NCI-H2227 (cell line): Measurements from ENCODE around the gene GCAT.

ENCODE experiments used
- DNase-seq: peaks from one replicate; lab custom pipeline; 2025; ENCODE audit not compliant: unreplicated experiment; lab: John Stamatoyannopoulos, UW

GCAT gene

DNA sequence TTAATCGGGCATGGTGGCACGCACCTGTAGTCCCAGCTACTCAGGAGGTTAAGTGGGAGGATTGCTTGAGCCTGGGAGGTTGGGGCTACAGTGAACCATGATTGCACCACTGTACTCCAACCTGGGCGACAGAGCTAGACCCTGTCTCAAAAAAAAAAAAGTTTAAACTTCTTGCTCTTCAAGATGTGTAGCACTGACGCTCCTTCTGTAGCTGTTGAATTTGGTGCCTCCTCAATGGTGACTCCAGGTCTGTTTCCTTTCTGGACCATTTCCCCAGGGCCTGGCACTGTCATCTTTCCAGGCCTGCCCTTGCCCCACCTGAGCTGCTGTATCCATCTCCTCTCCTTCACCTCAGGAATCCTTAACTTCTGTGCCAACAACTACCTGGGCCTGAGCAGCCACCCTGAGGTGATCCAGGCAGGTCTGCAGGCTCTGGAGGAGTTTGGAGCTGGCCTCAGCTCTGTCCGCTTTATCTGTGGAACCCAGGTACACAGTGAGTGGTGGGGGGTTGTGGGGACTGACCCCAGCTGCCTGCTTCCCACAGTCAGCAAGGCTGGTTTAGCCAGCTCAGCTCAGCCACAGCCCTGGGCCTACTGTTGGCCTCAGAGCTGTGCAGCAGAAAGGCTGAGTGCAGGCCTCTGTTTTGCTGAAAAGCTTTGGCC, 2.1 kb downstream of the GCAT start:
- DNase-seq: no peak

DNA sequence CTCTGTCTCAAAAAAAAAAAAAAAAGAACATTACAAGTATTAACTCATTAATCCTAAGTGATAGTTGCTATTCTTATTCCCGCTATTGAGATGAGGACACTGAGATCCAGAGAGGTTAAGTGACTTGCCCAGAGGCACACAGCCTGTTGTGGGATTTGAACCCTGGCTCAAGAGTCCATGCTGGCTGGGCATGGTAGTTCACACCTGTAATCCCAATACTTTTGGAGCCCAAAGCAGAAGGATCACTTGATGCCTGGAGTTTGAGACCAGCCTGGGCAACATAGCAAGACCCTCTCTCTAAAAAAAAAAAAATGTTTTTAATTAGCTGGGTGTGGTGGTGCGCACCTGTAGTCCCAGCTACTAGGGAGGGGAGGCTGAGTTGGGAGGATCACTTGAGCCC, 4.1 kb downstream of the GCAT start:
- DNase-seq: no peak

DNA sequence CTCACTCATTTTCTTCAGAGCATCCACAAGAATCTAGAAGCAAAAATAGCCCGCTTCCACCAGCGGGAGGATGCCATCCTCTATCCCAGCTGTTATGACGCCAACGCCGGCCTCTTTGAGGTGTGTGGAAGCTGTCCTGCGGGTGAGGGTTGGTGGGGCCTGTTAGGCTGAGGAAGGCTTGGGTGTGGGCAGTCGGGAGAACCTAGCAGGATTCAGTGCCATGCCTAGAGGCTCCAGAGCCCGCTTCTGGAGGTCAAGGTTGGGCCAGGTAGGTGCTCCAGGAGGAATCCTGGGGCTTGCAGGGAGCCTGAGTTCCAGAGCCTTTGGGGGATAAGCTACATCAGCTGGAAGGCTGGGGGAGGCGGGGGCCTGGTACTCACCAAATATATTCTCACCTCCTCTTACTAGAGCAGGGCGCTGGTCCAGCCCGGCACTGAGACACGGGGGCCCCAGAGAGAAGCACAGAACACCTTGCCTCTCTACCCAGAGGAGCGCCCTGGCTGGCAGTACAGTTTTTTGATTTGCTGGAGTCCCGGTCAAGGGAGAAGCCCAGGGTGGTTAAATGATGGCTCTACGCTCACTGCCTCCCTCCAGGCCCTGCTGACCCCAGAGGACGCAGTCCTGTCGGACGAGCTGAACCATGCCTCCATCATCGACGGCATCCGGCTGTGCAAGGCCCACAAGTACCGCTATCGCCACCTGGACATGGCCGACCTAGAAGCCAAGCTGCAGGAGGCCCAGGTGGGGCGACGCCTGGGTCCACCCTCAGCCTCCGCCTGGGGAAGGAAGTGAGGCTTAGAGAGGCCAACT, 5.3 kb downstream of the GCAT start:
- no peak for DNase-seq

DNA sequence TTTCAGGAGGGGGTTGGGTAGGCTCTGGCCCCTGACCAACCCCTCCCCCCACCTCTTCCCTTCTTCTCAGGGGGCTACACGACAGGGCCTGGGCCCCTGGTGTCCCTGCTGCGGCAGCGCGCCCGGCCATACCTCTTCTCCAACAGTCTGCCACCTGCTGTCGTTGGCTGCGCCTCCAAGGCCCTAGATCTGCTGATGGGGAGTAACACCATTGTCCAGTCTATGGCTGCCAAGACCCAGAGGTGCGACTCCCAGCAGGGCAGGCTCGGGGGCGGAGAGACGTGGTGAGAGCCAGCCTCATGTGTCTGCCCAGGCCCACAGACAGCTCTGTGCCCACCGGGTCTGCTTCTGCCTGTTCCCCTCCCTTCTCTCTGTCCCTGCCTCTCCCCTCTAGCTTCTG, 7.9 kb downstream of the GCAT start:
- DNase-seq: no peak

DNA sequence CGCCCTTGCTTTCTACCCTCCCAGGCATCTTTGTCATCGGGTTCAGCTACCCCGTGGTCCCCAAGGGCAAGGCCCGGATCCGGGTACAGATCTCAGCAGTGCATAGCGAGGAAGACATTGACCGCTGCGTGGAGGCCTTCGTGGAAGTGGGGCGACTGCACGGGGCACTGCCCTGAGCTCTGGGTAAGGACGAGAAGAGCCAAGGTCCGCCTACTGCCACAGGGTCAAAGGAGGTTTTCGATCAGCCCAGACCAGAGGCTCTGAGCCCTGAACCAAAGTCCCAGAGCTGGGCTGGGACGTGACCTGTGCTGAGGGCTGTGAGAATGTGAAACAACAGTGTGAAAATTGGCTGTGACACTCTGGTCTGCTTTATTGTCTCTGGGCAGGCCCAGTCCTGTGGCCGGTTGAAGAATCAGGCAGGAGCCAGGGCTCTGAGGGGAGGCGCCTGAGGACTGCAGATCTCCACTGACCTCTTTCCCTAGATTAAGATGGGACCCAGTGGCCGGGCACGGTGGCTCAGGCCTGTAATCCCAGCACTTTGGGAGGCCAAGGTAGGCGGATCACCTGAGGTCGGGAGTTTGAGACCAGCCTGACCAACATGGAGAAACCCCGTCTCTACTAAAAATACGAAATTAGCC, 8.9 kb downstream of the GCAT start:
- no peak for DNase-seq

DNA sequence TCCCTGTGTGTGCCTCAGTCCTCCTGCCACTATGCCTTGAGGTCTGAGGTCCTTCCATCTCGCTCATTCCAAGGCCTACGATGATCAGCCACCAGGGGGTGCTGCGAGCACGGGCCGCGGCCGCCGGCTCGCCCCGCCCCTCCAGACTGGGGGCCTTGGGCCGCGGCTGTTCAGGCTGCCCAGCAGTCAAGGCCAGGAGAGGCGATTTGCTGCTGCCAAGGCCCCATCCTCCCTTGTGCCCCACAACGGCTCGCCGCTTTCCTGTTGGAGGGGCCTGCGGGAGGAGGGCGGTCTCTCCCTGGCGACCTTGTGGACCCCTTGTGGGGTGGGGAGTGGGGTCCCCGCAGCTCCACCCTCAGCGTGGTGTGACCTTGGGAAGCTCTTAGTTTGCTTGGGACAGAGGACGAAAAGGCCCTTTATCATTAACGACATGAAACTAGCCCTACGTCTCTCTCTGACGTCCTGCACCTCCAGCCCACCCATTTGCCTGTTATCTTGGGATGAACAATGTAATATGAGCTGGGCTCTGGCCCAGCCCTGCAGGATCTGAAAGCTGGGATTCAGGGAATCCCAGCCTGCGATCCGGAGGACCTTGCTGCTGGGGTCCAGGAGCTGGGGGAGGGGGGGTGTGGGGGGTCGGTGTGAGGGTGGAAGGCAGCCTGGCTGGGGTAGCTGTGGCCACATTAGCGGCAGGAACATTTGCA, 10.1 kb downstream of the GCAT start:
- peak; percentile 80 for DNase-seq

DNA sequence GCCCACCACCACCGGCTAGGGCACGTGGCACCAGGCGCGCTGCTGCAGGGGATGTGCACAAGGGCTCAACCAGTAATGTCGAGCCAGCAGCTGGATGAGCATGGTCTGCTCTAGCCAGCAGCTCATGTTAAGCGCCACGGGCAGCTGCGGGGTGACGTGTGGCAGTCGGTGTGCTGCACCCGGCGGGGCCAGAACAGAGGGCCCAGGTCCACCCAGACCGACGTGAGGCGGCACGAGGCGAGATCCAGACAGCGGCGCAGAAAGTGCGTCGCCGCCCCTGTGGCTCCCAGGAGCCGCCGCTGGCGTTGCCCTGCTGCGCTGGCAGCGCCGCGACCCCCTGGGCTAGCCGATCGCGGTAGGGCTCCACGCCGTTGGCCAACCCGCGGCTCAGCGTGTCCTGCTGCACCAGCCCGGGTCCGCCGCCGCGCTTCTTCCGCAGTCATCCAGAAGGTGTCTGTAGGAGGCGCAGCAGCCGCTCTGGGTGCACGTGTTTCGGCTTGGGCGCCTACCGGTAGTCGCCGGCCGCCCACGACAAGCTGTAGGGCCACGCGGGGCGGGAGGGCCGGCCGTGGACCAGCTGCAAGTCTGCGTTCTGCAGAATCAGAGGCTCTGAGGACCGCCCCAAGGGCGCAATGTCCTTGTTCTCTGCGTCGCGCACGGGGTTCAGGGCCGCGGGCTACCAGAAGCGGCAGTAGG, 10.8 kb downstream of the GCAT start:
- no peak for DNase-seq

DNA sequence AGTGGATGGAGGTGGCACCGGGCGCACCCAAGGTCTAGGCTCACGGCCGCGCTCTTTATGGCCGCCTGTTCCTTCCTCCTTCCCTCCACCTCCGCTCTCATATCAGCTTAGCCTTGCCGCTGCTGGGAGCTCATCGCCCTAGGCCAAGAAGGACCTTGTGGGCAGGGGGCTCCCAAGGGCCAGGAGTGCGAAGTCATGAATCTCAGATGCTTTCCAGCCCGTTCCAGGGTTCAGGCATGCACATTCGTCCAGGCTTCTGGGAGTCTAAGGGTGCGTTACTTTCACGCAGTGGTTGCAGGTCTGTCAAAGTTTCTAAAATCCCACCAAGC, 11.3 kb downstream of the GCAT start:
- DNase-seq: no peak

DNA sequence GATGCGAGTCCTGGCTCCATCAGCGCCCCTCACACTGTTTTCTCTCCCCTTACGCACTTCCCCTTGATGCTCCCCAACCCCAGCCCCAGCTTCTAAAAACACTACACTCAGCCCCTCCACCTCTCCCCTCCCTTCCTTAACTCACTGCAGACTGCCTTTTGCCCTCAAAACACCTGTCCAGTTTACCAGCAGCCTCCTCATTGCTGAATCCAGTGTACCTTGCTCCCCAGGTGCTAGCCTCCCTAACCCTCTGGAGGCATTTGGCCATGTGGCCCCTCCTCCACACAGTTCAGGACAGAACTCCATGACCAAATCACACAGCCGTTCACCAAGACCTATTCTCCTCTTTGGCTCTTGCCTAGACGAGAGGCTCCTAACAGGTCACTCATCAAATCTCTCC, 12.6 kb downstream of the GCAT start:
- DNase-seq: no peak

DNA sequence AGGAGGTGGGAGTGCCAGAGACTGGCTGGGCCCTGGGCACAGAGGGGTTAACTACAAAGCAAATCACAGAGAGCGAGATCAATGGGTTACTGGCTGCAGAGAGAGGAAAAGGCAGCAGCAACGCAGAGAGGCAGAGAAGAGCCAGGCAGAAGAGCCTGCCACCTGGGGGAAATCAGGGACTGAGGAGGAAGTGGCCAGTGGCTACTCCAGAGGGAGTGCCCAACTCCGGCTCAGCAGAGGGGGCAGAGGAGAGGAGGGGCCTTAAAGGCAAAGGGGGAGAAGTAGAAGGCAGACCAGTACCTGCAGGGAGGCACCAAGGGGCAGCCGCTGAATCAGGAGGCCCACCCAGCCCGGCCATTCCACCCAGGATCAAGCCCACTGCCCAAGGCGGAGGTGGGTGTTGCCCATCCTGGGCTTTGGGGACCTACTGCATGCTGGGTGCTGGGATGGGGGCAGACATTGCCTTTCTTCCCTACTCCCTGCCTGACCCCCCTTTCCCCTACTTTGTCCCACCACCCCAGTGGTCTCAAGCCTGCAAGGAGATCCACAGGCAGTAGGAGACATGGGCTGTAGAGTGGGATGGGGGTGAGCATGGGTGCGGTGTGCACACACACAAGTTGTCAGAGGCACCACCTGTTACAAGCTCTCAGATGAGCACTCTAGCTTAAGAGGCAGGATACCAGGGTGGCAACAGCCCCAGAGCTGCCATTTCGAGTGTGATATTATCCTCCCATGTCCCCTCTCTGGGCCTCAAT, 14.5 kb downstream of the GCAT start:
- peak; percentile 10 for DNase-seq

DNA sequence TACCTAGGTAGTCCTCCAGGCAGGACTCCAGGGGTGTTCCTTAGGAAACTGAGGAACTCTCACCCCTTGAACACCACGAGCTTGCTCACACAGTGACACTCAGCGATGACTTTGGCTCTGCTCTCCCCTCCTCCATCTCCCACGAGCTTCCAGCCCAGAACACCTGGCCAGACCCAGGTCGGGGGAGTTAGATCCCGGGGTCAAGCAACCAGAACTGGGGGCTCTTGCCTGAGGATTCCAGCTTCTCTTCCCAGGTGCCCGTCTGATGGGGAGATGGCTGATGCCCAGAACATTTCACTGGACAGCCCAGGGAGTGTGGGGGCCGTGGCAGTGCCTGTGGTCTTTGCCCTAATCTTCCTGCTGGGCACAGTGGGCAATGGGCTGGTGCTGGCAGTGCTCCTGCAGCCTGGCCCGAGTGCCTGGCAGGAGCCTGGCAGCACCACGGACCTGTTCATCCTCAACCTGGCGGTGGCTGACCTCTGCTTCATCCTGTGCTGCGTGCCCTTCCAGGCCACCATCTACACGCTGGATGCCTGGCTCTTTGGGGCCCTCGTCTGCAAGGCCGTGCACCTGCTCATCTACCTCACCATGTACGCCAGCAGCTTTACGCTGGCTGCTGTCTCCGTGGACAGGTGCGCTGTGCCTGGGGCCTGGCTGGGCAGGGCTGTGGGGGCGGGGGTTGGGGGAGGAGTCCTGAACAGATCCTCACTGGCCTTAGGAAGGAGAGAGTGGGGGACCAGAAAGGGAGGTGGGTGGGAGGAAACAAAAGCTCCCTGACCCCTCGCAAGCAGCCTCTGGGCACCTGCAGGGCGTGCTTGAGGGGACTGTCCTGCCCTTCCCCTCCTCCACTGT, 15.6 kb downstream of the GCAT start, which contains the start of gene GALR3:
Gene GALR3, plus strand, starts transcription at position 249 of the 852 bp plus-strand sequence. Its CDS starts 25 bp downstream, at position 274.
- DNase-seq: no peak

DNA sequence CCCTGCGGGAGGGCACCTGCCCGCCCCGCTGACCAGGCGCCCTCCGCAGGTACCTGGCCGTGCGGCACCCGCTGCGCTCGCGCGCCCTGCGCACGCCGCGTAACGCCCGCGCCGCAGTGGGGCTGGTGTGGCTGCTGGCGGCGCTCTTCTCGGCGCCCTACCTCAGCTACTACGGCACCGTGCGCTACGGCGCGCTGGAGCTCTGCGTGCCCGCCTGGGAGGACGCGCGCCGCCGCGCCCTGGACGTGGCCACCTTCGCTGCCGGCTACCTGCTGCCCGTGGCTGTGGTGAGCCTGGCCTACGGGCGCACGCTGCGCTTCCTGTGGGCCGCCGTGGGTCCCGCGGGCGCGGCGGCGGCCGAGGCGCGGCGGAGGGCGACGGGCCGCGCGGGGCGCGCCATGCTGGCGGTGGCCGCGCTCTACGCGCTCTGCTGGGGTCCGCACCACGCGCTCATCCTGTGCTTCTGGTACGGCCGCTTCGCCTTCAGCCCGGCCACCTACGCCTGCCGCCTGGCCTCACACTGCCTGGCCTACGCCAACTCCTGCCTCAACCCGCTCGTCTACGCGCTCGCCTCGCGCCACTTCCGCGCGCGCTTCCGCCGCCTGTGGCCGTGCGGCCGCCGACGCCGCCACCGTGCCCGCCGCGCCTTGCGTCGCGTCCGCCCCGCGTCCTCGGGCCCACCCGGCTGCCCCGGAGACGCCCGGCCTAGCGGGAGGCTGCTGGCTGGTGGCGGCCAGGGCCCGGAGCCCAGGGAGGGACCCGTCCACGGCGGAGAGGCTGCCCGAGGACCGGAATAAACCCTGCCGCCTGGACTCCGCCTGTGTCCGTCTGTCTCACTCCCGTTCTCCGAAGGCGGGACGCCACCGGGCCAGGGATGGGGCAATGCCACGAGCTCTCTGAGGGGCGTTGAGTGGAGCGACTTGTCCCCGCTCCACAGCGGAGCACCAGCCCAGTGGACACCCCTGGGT, 17.2 kb downstream of the GCAT start:
- no peak for DNase-seq

DNA sequence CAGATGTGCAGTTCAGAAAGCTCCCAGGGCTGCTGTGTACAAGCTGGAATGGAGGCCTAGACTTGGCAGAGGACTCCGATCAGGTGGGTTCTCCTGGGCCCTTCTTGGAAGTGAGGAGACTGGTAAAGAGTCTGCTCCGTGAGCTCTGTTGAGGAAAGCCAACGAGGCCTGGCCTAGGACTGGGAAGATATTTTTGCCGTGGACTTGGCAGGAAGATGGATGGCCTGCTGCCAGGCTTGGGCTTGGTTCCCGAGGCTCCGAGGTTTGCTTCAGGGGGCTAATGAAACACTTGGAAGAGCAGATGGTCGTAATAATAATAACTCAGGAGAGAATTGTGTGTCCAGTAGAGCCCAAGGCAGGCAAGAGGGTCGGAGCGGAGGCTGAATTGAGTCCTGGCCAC, 19.3 kb downstream of the GCAT start:
- DNase-seq: no peak

DNA sequence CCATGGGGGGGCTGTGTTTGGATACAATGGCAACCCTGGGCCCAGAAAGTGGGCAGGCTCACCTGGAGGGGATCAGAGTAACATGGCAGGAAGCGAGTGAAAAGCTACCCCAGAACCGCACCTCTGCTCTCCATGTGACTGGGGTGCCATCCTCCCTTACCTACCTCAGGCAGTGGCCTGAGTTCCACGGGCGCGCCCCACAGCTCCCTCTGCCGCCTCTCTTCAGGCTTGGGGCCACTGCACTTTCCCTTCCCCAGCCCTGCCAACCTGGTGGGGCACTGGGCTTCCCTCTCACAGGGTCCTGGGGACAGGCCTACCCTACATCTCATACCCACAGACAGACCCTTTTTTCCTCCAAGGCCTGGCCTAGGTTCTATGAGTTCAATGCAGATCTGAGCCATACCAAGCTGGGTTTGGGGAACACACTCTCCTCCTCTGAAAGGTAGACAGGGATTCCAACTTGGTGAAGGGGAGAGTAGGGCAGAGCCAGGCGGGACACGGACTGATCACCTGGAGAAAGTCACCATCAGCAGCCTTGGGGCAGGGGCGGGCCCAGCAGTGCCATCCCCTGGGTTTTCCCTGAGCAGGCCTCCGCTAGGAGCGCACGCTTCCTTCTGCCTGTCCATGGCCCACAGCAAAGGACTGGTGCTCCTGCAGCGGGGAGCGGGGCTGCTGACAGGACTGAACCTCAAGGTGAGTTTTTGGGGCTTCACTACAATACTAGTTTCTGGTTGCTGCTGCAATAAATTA, 22.5 kb downstream of the GCAT start:
- no peak for DNase-seq

DNA sequence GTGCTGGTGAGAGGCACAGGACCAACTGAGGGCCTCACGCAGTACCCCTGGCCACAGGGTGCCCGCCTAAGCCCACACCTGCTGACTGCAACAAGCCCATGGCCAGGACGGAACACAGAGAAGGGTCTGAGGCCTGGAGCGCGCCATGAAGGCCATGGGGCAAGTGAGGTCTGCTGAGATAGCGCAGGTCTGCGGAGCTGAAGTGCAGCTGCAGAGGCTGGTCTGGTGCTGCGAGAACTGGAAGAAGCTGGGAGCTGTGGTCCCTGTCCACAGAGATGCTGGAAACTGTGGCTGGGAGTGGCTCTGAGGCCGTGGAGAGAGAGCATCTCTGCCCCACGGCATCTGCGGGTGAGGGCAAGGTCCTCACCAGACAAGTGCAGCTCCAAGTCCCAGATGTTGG, 23.7 kb downstream of the GCAT start:
- DNase-seq: no peak

DNA sequence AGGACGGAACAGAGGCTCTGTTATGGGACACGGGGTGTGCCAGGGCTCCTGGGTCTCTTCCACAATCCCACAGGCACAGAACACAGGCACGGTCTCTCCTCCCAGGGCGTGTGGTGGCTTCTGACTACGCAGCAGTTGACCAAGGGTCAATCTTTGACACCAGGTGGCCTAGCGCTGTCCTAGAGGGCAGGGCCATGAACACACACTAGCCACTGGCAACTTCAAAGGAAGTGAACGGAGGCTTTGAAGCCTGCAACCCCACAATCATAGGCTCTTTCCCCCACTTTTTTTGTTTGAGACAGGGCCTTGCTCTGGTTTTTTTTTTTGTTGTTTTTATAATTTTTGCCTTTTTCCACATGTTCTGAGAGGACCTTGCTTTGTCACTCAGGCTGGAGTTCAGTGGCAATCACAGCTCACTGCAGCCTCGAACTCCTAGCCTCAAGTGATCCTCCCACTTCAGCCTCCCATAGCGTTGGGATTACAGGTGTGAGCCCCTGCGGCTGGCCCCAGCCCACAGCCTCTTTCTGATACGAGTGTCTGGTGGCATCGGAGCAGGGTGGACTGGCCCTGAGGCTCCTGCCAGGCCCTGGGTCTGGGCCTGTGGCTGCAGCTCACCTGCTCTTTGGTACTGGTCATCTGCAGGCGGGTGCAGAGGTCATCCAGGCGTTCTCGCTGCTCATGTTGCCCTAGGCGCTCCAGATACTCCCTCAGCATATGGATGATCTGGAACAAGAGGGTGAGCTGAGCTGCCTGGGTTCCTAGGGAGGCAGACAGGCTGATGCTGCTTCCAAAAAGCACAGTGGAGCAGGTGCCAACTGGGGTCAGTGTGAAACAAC, 24.5 kb downstream of the GCAT start:
- no peak for DNase-seq
